Uterus (tissue), 2 donors: ENCODE measurements around the gene SLIT3.

ENCODE experiments used
- POLR2A ChIP-seq, 2 donors: fragments of 450-650 bp; IDR thresholded peaks; one replicate each; pipeline ENCODE4 v1.6.1; 2016; ENCODE audit warnings: antibody characterized with exemption in 2 of 2, mild to moderate bottlenecking in 1 of 2, moderate library complexity in 1 of 2
- TF ChIP-seq, protein P1 (sequence below), 4 experiments: fragments of 200-600 bp in 2 of 4; fragments of 450-650 bp in 2 of 4; sonication (generic) in 2 of 4; IDR thresholded peaks; one replicate each; pipeline ENCODE4 v1.5.1; 2016 to 2019; ENCODE audit warnings: antibody characterized with exemption in 4 of 4, mild to moderate bottlenecking in 2 of 4, moderate library complexity in 1 of 4

DNA sequence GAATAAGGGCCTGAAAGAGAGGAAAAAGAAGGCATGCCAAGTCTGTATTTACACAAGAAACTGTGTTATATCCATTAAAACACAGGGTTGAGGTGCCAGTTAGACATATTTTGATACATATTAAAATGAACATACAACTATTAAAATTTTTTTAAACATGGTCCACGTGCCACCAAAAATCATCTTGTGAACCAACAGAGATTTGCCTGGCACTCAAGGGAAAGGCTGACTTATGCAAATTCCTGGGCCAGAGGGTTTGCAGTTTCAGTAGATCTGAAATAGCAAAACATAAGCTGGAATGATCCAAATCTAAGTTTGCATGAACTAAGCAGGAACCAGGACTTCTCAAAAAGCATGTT lies 168.7 kb downstream of the SLIT3 start:
- TF ChIP-seq, protein P1, sequence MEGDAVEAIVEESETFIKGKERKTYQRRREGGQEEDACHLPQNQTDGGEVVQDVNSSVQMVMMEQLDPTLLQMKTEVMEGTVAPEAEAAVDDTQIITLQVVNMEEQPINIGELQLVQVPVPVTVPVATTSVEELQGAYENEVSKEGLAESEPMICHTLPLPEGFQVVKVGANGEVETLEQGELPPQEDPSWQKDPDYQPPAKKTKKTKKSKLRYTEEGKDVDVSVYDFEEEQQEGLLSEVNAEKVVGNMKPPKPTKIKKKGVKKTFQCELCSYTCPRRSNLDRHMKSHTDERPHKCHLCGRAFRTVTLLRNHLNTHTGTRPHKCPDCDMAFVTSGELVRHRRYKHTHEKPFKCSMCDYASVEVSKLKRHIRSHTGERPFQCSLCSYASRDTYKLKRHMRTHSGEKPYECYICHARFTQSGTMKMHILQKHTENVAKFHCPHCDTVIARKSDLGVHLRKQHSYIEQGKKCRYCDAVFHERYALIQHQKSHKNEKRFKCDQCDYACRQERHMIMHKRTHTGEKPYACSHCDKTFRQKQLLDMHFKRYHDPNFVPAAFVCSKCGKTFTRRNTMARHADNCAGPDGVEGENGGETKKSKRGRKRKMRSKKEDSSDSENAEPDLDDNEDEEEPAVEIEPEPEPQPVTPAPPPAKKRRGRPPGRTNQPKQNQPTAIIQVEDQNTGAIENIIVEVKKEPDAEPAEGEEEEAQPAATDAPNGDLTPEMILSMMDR (IDR thresholded peaks at IDR 0.05): no peak
- no peak for TF ChIP-seq POLR2A (IDR thresholded peaks at IDR 0.05)
